Activated T-helper 17 cell treated with anti-CD3 and anti-CD28 coated beads, Interleukin-2, amount 50 U/mL, for 72 hours (primary cell): Measurements from ENCODE around the gene ARSA. TPM values are rescaled to one million over a fixed set of nuclear protein-coding genes. Genes with fewer than 3 reads are reported as not detected.
"Not testable (repeated sequence)": the region's sequence is repeated elsewhere in the genome, so short reads cannot be mapped to it uniquely, and the experiment has no call there.

Source experiments
- ATAC-seq: fragments of 150-1000 bp; cut with Tn5 transposase; replicated peaks from 2 replicates; pipeline ENCODE4 v1.10.0; 2021; ENCODE audit warnings: mild to moderate bottlenecking, moderate library complexity
- H3K27ac Mint-ChIP-seq: one replicate; pipeline ENCODE4 v1.8.0; 2022; ENCODE audit warnings: mixed read lengths
- H3K27me3 Mint-ChIP-seq: one replicate; pipeline ENCODE4 v1.8.0; 2022; ENCODE audit warnings: mixed read lengths
- H3K36me3 Mint-ChIP-seq: one replicate; pipeline ENCODE4 v1.8.0; 2022; ENCODE audit warnings: low read depth, mild to moderate bottlenecking, mixed read lengths
- H3K4me1 Mint-ChIP-seq: one replicate; pipeline ENCODE4 v1.8.0; 2022; ENCODE audit warnings: mixed read lengths
- H3K4me3 Mint-ChIP-seq: one replicate; pipeline ENCODE4 v1.8.0; 2022; ENCODE audit warnings: mild to moderate bottlenecking, mixed read lengths
- H3K9me3 Mint-ChIP-seq: one replicate; pipeline ENCODE4 v1.8.0; 2022; ENCODE audit warnings: mixed read lengths
- total RNA-seq, 2 donors: library from RNA; stranded (reverse); gene quantifications; one replicate each; pipeline ENCODE4 v1.2.3, GENCODE V29; 2022

Gene ARSA
- total RNA-seq, 2 donors from 2014 or later, result 23.6 to 28.3 TPM

GRCh38 chr22:50665738-50666137 lies 37.8 kb upstream of the ARSA start:
- Mint-ChIP-seq H3K4me3 (no peak overlapping the region), H3K27ac (no peak overlapping the region), H3K4me1 (no peaks in the 10 kb centered on the region), H3K27me3 (peaks cover 24% of the 10 kb centered on the region), H3K9me3 (no peaks in the 10 kb centered on the region), H3K36me3 (no peaks in the 10 kb centered on the region)
- no peak for ATAC-seq

GRCh38 chr22:50665212-50665611 lies 37.3 kb upstream of the ARSA start:
- ATAC-seq, result no peak
- peaks cover 22% of the 10 kb centered on the region for H3K27me3 Mint-ChIP-seq

GRCh38 chr22:50660306-50660705 lies 32.4 kb upstream of the ARSA start:
- no peaks in the 10 kb centered on the region for H3K4me1 Mint-ChIP-seq
- H3K27me3 Mint-ChIP-seq, result peaks cover 14% of the 10 kb centered on the region
- ATAC-seq, result no peak
- no peaks in the 10 kb centered on the region for H3K9me3 Mint-ChIP-seq
- no peak overlapping the region for H3K27ac Mint-ChIP-seq
- H3K36me3 Mint-ChIP-seq, result no peaks in the 10 kb centered on the region
- H3K4me3 Mint-ChIP-seq, result no peak overlapping the region

More at GRCh38 chr22:50665212-50665611, 37.3 kb upstream of the ARSA start:
- no peaks in the 10 kb centered on the region for H3K9me3 Mint-ChIP-seq
- H3K4me1 Mint-ChIP-seq, result no peaks in the 10 kb centered on the region
- H3K4me3 Mint-ChIP-seq, result no peak overlapping the region
- H3K27ac Mint-ChIP-seq, result no peak overlapping the region
- H3K36me3 Mint-ChIP-seq, result no peaks in the 10 kb centered on the region

- H3K9me3 Mint-ChIP-seq, ATAC-seq, H3K27ac Mint-ChIP-seq, H3K4me1 Mint-ChIP-seq, H3K4me3 Mint-ChIP-seq, H3K36me3 Mint-ChIP-seq: not testable (repeated sequence)
- H3K27me3 Mint-ChIP-seq, result peaks cover 15% of the 10 kb centered on the region
These were observed 31.8 kb upstream of the ARSA start for GRCh38 chr22:50659711-50660110.

GRCh38 chr22:50657925-50658324 lies 30.0 kb upstream of the ARSA start:
- Mint-ChIP-seq H3K36me3 (no peaks in the 10 kb centered on the region), H3K9me3 (no peaks in the 10 kb centered on the region), H3K27ac (no peak overlapping the region), H3K27me3 (peaks cover 15% of the 10 kb centered on the region), H3K4me3 (no peak overlapping the region), H3K4me1 (no peaks in the 10 kb centered on the region)
- ATAC-seq, result no peak

GRCh38 chr22:50656122-50657070 lies 28.4 kb upstream of the ARSA start:
- no peak overlapping the region for H3K4me3 Mint-ChIP-seq
- peaks cover 14% of the 10 kb centered on the region for H3K27me3 Mint-ChIP-seq
- H3K9me3 Mint-ChIP-seq, result no peaks in the 10 kb centered on the region
- no peak for ATAC-seq
- no peaks in the 10 kb centered on the region for H3K36me3 Mint-ChIP-seq
- H3K27ac Mint-ChIP-seq, result no peak overlapping the region
- H3K4me1 Mint-ChIP-seq, result no peaks in the 10 kb centered on the region

- not testable (repeated sequence) for H3K4me3 Mint-ChIP-seq, H3K9me3 Mint-ChIP-seq, H3K27me3 Mint-ChIP-seq, ATAC-seq, H3K27ac Mint-ChIP-seq, H3K4me1 Mint-ChIP-seq, H3K36me3 Mint-ChIP-seq
These were observed 26.7 kb upstream of the ARSA start for GRCh38 chr22:50654664-50655063.

GRCh38 chr22:50653256-50653655 lies 25.3 kb upstream of the ARSA start:
- Mint-ChIP-seq H3K27ac (no peak overlapping the region), H3K27me3 (peaks cover 7% of the 10 kb centered on the region), H3K4me3 (no peak overlapping the region), H3K9me3 (no peaks in the 10 kb centered on the region), H3K36me3 (no peaks in the 10 kb centered on the region), H3K4me1 (no peaks in the 10 kb centered on the region)
- no peak for ATAC-seq

GRCh38 chr22:50643821-50644101 lies 15.8 kb upstream of the ARSA start:
- not testable (repeated sequence) for H3K4me3 Mint-ChIP-seq, ATAC-seq, H3K4me1 Mint-ChIP-seq, H3K36me3 Mint-ChIP-seq, H3K27ac Mint-ChIP-seq, H3K9me3 Mint-ChIP-seq
- peaks cover 15% of the 10 kb centered on the region for H3K27me3 Mint-ChIP-seq

- not testable (repeated sequence) for ATAC-seq, H3K36me3 Mint-ChIP-seq, H3K4me3 Mint-ChIP-seq, H3K9me3 Mint-ChIP-seq, H3K27ac Mint-ChIP-seq, H3K4me1 Mint-ChIP-seq
- H3K27me3 Mint-ChIP-seq, result peaks cover 15% of the 10 kb centered on the region
These were observed 15.3 kb upstream of the ARSA start for GRCh38 chr22:50643021-50643820.

GRCh38 chr22:50641696-50642607 lies 14.0 kb upstream of the ARSA start:
- peaks cover 15% of the 10 kb centered on the region for H3K27me3 Mint-ChIP-seq
- H3K4me3 Mint-ChIP-seq, result no peak overlapping the region
- H3K27ac Mint-ChIP-seq, result no peak overlapping the region
- H3K36me3 Mint-ChIP-seq, result no peaks in the 10 kb centered on the region
- no peaks in the 10 kb centered on the region for H3K9me3 Mint-ChIP-seq
- no peak for ATAC-seq
- no peaks in the 10 kb centered on the region for H3K4me1 Mint-ChIP-seq

- H3K27ac Mint-ChIP-seq, result no peak overlapping the region
- no peaks in the 10 kb centered on the region for H3K4me1 Mint-ChIP-seq
- ATAC-seq, result no peak
- no peak overlapping the region for H3K4me3 Mint-ChIP-seq
- no peaks in the 10 kb centered on the region for H3K9me3 Mint-ChIP-seq
- peaks cover 11% of the 10 kb centered on the region for H3K27me3 Mint-ChIP-seq
- no peaks in the 10 kb centered on the region for H3K36me3 Mint-ChIP-seq
These were observed 13.1 kb upstream of the ARSA start for GRCh38 chr22:50640857-50641647.

GRCh38 chr22:50640296-50640695 lies 12.3 kb upstream of the ARSA start:
- not testable (repeated sequence) for H3K27me3 Mint-ChIP-seq, H3K4me1 Mint-ChIP-seq, H3K36me3 Mint-ChIP-seq, H3K9me3 Mint-ChIP-seq, H3K27ac Mint-ChIP-seq, H3K4me3 Mint-ChIP-seq, ATAC-seq

- no peak overlapping the region for H3K27ac Mint-ChIP-seq
- H3K9me3 Mint-ChIP-seq, result no peaks in the 10 kb centered on the region
- H3K36me3 Mint-ChIP-seq, result no peaks in the 10 kb centered on the region
- ATAC-seq, result no peak
- H3K27me3 Mint-ChIP-seq, result no peaks in the 10 kb centered on the region
- no peaks in the 10 kb centered on the region for H3K4me1 Mint-ChIP-seq
- H3K4me3 Mint-ChIP-seq, result no peak overlapping the region
These were observed 7.6 kb upstream of the ARSA start for GRCh38 chr22:50635591-50635990.
